Neural cell (in vitro differentiated cells): ENCODE measurements around the gene NFS1.

Experiments used
- CTCF ChIP-seq: fragments of 450-650 bp; IDR thresholded peaks from 2 replicates; pipeline ENCODE4 v1.5.1; 2014; ENCODE audit warnings: antibody characterized with exemption, mild to moderate bottlenecking, moderate library complexity; ENCODE audit not compliant: poor library complexity, severe bottlenecking
- EP300 ChIP-seq: fragments of 450-650 bp; conservative IDR thresholded peaks from 2 replicates; pipeline ENCODE4 v1.6.1; 2014; ENCODE audit warnings: antibody characterized with exemption, mild to moderate bottlenecking, moderate library complexity; ENCODE audit not compliant: poor library complexity, severe bottlenecking
- EZH2 ChIP-seq: fragments of 200-600, 300-800 bp; shearing (Covaris generic), sonication (generic); IDR thresholded peaks from 2 replicates; pipeline ENCODE4 v1.6.1; 2014; ENCODE audit warnings: antibody characterized with exemption, low read length, borderline replicate concordance, mild to moderate bottlenecking; ENCODE audit not compliant: insufficient read depth, poor library complexity, severe bottlenecking
- POLR2AphosphoS5 ChIP-seq: IDR thresholded peaks from 2 replicates; pipeline ENCODE4 v1.6.1; 2012
- RAD21 ChIP-seq: fragments of 450-650 bp; conservative IDR thresholded peaks from 2 replicates; pipeline ENCODE4 v1.6.1; 2014; ENCODE audit warnings: antibody characterized with exemption, mild to moderate bottlenecking, moderate library complexity
- SMC3 ChIP-seq: fragments of 450-650 bp; conservative IDR thresholded peaks from 2 replicates; pipeline ENCODE4 v1.6.1; 2014; ENCODE audit warnings: antibody characterized with exemption, mild to moderate bottlenecking, moderate library complexity; ENCODE audit not compliant: poor library complexity
- TAF1 ChIP-seq: IDR thresholded peaks from 2 replicates; pipeline ENCODE4 v1.6.1; 2012; ENCODE audit warnings: low read depth

- TF ChIP-seq CTCF = no peak
- TF ChIP-seq SMC3 = no peak
- TF ChIP-seq EP300 = no peak
- no peak for TF ChIP-seq POLR2AphosphoS5
- TF ChIP-seq RAD21 = no peak
- no peak for TF ChIP-seq TAF1
- TF ChIP-seq EZH2 = no peak
Measured at GRCh38 chr20:35734374-35734773, 35.2 kb upstream of the NFS1 start.
